ENCODE results near the gene IP6K1.

The IP6K1 gene

DNA sequence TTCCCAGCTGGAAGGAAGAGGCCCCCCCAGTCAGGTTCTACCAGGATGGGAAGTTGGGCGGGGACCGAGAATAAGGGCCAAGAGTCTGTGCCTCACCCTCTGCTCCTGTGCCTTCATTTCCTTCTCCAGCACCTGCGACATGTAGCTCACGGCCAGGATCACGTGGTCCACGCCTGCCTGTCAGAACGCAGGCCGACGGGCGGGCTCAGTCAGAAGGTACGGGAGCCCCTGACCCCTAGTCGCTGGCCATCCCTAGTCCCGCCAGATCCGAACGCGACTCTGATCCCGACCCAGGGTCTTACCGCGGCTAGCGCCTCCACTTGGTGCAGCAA, 63.1 kb downstream of the IP6K1 start:
- DNase-seq, result no peak

DNA sequence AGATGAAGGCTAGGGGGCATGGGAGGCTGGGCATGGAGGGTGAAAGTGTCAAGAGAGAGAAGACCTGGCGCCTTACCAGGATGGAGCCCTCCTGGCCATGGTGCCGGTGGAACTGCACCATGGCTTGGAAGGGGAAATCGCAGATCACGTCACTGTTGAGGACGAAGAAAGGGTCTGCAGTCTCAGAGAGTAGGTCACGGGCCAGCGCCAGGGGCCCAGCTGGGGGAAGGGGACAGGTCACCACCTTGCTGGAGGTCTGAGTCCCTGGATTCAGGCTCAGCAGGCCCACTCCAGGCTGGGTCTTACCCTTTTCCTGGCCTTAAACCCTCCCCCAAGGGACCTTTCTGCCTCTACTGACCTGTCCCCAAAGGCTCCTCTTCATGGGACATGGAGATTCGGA, 63.4 kb downstream of the IP6K1 start:
- no peak for DNase-seq

DNA sequence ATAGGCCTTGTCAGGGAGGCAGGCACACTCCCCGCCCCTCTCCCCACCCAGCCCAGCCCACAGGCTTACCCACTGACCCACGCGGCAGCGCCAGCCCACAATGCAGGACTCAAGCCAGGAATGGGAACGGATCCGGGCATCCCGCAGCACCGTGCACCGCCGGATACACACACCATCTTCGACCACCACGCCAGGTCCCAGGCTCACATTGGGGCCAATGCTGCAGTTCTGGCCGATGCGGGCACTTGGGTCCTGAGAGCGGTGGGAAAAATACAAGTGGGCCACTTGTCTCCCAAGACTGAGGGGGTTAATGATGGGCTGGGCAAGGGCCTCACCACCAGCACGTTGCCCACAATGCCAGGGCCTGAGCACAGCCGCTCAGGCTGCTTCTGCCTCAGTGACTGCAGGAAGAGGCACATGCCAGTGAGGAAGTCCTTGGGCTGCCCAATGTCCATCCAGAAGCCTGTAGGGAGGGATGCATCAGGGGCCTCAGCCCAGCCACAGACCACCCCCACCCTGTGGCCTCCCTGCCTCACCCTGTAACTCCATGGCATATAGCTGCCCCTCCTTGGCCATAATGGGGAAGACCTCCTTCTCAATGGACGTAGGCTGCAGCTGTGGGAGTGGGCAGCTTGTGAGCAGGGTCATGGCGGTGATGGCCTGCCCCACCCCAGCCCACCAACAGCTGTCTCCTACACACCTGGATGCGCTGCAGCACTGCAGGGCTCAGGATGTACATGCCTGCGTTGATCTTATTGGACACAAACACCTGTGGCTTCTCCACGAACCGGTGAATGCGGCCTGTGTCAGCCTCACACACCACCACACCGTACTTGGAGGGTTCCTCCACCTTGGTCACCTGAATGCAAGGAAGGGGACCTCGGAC, 64.2 kb downstream of the IP6K1 start:
- no peak for DNase-seq

DNA sequence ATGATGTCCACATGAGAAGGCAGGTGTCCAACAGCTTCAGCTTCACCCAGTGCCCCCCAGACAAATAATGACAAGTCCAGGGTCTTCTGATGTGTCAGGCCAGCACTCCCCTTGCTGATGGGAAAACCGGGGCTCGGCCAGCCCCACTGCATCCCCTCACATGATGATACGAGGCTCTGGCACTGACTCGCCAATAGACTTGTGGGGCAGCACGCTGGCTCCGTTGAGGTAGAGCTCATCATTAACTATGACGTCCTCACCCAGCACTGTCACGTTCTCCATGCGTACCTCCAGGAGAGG, 64.8 kb downstream of the IP6K1 start:
- no peak for DNase-seq

DNA sequence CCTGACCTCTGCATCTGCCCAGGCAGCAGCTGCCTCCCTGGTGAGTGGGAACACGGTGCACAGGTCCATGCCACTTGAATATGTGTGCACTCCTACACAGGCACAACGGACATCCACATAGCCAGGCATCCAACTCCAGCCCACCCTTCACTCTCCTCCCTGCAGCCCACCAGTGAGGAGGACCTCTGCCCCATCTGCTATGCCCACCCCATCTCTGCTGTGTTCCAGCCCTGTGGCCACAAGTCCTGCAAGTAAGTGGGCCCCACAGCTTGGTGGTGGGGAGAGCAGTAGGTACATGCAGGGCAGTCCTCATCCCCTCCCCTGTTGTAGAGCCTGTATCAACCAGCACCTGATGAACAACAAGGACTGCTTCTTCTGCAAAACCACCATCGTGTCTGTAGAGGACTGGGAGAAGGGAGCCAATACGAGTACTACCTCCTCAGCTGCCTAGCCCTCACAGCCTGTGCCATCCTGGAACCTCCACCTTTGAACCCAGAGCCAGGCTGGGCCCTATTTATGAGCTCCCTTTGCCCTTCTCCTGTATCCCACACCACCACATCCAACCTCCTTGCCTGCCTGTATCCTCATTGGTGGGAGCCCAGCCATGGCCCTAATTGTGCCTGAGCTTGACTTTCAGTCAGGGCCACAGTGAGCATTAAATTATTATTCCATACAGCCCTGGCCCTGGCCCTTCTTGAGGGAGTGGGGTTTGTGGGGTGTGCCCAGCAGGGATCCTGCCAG, 65.3 kb downstream of the IP6K1 start:
- DNase-seq, result no peak

DNA sequence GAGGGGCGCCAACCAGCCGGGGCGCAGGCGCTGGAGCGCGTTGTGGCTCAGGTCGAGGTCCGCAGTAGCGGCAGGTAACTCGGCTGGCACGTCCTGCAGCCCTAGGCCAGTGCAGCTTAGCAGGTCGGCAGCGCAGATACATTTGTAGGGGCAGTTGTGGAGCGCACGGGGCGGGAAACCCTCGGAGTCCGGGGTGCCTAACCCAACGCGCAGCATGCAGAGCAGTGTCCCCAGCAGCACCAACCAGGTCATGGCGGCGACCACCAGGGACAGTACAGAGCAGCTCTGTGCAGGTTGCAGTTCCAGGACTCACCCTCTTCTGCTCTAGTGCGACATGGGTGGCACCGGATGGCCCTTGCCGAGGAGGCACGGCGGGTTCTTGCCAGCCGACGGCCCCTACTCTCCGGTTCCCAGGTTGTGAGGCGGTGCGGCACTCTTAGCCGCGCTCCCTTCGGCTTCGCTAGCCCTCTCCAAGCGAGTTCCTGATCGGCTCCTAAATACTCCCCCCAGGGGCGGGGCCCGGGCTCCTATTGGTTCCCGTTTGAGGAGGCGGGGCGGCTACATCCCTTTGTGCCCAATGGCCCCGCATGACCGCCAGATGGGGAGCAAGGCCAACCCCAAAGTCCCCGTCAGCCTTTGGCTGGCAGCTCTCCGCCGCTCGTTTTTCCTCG, 67.0 kb downstream of the IP6K1 start, which contains the start of gene AMIGO3:
TSS of gene AMIGO3 (minus strand) at position 471 of the 671 bp plus-strand sequence. CDS start at position 252, 219 bp downstream.
- DNase-seq, result no peak

DNA sequence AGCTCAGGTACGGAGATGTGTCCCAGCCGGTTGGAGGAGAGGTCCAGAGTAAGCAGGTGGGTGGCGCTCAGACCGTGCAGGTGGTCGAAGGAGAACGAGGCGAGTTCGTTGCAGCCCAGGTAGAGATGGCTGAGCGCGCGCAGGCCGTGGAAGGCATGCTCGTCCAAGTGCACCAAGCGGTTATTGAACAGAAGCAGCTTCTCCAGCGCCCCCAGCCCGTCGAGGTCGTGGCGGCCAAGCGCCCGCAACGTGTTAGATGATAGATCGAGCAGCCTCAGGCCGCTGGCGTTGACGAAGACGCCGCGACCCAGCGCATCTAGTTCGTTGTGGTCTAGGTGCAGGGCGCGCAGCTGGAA, 67.5 kb downstream of the IP6K1 start:
- DNase-seq, result no peak

DNA sequence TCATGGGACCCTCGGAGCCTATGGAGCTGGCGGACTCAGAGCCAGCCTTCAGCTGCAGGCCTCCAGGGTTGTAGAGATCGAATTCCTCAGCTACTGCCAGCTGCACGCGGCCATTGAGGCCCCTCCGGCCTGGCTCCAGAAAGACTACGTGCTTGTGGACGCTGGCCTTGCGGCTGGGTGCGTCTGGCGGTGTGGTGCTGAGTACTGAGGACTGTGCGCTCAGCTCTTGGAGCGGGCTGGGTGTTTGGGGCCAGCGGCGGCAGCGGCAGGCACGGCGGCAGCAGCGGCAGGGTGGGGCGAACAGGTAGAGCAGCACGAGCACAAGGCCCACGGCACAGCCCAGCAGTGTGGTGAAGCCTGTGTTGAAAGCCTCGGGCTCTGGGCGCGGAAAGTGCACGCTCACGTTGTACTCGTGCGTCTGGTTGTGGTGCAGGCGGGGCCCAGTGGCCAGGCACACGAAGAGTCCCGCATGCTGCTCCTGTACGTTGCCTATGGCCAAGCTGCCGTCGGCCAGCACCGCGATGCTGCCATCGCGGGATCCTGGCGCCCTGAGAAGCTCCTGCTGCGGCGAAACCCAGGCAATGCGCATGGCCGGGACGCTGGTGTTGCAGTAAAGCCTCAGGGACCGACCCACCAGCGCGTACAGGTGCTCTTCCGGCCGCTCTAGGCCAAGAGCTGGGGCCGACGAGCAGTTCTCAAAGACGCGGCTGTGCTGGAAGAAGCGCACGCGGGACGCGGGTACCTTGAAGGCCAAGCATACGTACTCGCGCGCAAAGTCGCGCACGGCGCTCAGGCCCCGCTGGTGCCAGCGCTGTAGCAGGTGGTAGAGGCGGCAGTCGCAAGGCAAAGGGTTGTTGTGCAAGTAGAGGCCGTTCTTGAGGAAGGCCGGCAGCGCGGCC, 68.1 kb downstream of the IP6K1 start:
- DNase-seq, result no peak

DNA sequence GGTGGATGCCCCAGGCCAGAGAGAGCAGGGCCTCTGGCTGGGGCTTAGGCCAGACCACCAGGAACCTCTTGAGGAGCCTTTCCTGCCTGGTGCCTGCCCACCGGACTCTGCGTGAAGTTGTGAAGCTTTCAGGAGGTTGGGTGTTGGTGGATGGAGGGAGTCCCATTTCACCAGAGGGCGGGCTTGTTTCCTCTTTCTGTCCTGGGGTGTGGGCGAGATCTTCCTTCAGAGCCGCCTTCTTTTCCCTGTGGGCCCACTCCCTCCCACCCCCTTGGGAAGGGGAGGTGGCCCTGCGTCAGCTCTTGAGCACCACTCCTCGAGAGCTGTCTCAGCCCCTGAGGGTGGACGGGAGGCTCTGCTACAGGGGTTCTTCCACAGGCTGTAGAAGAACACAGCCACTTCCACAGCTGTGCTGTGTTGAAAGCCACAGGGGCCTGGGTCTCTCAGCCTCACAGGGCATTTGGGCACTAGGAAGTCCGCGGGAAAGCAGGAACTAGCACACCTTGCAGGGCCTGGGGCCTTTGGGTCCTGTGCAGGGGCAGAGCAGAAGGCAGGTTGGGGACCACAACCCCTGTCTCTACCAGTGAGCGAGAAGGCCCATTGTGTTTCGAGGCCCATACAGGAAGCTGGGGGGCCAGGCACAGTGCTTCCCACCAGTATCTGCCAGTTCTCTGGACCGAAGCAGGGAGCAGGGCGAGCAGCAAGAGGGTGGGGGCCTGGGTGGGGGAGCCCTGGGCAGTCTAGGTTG, 69.0 kb downstream of the IP6K1 start:
- DNase-seq, result no peak

DNA sequence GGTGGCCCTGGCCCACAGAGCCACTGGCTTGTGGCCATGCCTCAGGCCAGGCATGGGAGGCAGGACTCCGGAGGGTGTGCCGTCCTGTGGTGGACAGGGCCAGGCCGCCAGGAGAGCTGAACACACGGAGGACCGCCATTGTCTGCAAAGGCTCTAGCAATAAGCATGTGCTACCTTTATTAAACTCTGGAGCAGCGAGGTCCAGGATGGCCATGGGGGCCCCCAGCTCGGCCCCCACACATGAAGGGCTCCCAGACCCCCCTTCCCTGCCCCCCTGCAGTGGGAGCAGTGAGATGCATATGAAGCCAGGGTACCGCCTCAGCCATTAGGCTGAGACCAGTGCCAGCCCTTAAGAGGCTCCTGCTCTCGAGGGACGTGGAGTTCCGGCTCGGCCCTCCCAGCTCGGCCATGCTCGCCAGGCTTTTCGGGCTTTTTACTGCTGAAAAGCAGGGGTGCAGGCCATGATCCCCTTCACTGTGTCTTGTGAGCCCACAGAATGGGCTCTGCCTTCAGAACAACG, 69.6 kb downstream of the IP6K1 start:
- DNase-seq, result no peak

DNA sequence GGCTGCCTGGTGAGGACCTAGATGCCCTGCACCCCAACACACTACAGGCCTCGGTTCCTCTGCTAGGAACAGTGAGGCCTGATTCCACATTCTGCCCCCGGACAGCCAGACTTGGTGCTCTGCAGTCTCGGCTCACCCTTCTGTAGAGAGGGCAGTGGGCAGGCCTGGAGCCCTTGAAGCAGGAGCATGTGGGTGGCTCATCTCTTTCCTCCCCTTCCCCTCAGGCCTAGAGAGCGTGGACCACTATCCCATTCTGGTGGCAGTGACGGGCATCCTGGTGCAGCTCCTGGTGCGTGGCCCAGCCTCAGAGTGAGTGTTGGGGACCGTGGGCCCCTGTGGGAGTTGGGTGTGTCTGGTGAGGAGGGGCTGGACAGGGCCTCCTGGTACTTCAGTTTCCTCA, 70.2 kb downstream of the IP6K1 start:
- DNase-seq, result no peak

DNA sequence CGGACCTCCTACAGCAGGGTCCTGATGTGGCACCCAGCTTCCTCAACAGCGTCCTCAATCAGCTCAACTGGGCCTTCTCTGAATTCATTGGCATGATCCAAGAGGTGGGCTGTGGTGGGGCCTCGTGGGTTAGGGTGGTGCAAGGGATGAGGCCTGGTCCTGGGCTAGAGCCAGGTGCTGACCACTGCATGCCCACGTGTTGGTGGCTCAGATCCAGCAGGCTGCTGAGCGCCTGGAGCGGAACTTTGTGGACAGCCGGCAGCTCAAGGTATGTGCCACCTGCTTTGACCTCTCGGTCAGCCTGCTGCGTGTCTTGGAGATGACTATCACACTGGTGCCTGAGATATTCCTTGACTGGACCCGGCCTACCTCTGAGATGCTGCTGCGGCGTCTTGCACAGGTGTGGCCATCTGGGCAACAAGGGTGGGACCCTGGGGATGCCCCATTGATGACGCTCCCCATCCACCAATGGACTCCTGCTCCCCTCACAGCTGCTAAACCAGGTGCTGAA, 70.7 kb downstream of the IP6K1 start:
- DNase-seq, result no peak

DNA sequence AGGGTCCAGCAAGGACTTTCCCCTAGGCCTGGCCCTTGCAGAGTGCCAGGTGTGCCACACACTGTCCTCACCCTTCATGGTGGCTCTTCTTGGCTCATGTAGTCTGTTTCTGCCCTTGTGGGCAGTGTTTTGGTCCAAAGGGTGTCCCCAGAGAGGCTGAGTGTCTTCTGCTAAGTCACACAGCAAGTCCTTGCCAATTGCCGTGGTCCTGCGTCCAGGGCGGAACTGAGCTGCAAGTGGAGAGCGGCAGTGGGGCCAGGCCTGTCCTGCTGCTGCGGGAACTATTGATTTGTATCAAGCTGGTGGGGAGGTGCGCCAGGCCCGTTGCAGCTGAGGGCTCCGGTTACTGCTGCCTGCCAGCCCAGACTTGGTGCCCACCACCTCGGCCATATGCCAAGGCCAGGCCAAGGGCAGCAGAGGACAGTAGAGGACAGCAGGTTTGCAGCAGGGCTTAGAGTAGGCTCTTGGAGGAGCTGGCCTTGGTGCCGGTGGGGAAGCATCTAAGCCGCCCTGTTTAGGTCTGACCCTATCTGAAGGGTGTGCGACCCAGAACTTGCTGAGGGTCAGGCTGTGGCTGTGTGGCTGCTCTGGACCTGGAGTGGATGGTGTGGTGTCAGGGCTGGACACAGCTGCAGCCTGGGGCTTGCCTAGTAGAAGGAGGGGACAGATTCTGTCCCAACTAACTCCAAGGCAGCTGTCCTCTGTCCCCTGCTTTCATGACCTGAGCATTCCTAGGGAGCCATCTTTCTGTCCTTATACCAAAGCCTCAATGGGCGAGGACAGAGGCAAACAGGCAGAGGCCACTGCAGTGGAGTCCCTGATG, 71.4 kb downstream of the IP6K1 start:
- no peak for DNase-seq

DNA sequence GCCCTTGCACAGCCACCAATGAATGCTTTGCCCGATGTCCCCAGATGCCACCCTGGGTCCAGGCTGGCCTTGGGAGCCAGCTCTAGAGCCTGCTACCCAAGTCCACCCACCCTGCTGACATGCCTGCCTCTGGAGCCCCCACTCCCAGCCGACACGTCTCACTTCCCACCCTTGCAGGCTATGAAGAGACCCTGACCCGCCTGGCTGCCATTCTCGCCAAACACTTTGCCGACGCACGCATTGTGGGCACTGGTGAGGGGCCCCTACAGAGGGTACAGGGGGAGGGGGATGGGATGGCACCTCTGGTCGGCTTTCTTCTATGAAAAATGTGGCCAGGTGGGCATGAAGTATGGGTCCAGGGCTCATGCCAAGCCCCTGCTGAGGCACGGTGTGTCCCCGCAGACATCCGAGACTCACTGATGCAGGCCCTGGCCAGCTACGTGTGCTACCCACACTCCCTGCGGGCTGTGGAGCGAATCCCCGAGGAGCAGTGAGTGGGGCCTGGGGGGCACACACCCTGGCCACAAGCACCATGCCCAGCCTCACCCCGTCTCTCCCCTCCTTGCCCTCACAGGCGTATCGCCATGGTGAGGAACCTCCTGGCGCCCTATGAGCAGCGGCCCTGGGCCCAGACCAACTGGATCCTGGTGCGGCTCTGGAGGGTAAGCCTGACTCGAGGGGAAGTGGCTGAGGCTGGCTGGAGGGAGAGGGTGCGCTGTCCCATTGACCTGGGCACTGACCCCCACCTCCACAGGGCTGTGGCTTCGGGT, 72.8 kb downstream of the IP6K1 start:
- no peak for DNase-seq

DNA sequence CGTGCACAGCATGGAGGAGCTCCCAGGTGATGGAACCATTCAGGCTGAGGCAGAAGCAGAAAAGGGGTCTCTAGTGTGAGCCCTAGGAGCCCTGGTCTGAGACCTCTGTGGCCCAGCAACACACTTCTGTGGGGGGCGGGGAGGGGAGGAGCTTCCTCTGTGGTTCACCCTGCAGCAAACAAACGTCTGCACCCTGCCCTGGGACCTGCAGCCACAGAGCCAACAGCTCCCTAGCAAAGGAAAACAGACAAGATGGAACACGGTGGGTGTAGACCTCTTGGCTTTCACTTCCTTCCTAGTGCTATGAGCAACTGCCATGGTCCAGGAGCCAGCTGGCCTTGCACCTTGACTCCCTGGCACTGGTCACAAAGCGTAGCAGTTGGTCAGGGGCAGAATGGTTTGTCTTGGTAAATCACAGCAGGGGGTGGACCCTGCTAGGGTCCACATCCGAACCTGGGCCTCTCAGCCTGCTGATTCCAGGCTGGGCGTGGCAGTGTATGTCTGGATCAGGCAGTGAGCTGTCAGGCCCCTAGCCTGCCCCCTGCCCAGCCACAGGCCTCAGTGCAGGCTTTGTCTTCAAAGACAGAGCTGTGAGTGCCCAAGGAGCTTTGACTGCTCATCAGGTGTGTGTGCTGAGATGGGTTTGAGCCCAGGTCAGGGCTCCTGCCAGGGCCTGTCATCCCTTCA, 73.6 kb downstream of the IP6K1 start:
- DNase-seq, result no peak

DNA sequence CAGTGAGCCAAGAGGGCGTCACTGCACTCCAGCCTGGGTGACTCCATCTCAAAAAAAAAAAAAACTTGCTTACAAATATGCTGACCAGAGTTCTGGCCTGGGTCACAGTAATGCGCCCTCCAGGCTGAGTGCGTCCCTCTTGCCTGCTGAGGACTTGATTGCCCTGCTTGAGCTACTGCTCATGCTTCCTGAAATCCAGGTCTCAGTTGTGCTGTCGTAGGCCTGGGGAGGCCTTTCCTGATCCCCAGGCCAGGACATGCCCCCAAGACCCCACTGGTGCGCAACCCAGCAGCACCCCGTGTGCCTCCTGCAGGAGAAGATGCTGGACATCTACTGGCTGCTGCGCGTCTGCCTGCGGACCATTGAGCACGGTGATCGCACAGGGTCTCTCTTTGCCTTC, 74.2 kb downstream of the IP6K1 start:
- DNase-seq, result no peak

DNA sequence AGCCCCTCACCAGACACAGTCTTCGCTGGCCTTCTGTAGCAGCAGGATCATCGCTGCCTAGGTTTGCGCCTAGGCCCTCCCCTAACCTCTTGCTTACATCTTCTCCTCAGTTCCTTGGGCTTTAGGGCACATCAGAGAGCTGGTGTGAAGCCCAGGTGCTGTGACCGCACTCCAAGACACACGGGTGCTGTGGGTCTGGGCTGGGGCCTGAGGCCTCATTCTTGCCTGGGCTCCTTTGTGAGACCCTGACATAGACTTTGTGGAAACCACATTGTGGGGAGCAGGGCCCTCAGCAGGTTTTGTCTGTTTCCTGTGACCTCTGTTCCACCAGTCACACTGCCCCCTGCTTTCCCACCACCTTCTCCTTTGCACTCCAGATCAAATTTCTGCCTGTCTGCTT, 74.9 kb downstream of the IP6K1 start:
- DNase-seq, result no peak

DNA sequence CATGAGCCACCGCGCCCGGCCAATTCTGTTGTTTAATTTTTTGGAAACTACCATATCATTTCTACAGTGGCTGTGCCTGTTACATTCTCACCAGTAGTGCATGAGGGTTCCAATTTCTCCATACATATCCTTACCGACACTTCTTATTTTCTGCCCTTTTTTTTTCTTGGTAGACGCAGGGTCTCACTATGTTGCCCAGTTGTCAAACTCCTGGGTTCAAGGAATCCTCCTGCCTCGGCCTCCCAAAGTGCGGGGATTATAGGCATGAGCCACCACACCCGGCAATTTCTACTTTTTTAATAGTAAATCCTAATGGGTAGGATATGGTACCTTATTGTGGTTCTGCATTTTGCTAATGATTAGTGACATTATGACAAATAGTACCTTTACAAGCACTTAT, 76.5 kb downstream of the IP6K1 start:
- no peak for DNase-seq

DNA sequence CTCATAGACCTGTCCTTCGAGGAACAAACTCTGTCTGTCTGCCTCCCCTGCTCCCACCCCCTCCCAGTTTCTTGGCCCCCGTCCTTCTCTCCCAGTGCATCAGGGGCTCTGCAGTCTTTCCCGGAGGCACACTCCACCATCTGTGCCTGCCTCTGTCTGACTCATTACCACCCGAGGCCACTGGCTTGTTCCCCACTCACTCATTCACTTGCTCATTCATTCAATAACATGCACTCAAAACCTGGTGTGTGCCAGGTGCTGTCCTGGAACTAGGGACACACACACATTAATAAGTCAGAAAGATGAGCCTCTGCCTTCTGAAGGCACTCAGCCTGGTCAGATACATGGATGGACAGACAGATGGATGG, 79.2 kb downstream of the IP6K1 start:
- DNase-seq, result no peak
